Activated CD8-positive, alpha-beta memory T cell treated with anti-CD3 and anti-CD28 coated beads, Interleukin-2, amount 10 ng/mL, durations not matched to agents 7 days and 5 days (primary cell): ENCODE measurements around the gene SALL1. TPM values are rescaled to one million over a fixed set of nuclear protein-coding genes. Genes with fewer than 3 reads are reported as not detected.

Experiments
- ATAC-seq: fragments of 150-1000 bp; cut with Tn5 transposase; one replicate; pipeline ENCODE4 v1.10.0; 2021; ENCODE audit warnings: moderate library complexity
- CTCF ChIA-PET: fragments of 350-600 bp; sonication (Branson Sonifier 250); formaldehyde crosslinking; loops from one replicate; lab custom pipeline; 2021; ENCODE audit warnings: antibody characterized with exemption; lab: Charles Lee
- DNase-seq: peaks from one replicate; pipeline ENCODE4 v3.0.0-alpha.2; 2020
- H3K27ac Mint-ChIP-seq: one replicate; pipeline ENCODE4 v1.8.0; 2021; ENCODE audit warnings: mild to moderate bottlenecking, mixed read lengths
- H3K27me3 Mint-ChIP-seq: one replicate; pipeline ENCODE4 v1.8.0; 2021; ENCODE audit warnings: mixed read lengths
- H3K36me3 Mint-ChIP-seq: one replicate; pipeline ENCODE4 v1.8.0; 2021; ENCODE audit warnings: mild to moderate bottlenecking, mixed read lengths
- H3K4me1 Mint-ChIP-seq: one replicate; pipeline ENCODE4 v1.8.0; 2021; ENCODE audit warnings: mixed read lengths
- H3K4me3 Mint-ChIP-seq: one replicate; pipeline ENCODE4 v1.8.0; 2021; ENCODE audit warnings: mild to moderate bottlenecking, moderate library complexity, mixed read lengths
- H3K9me3 Mint-ChIP-seq: one replicate; pipeline ENCODE4 v1.8.0; 2022; ENCODE audit warnings: low read depth, mixed read lengths
- total RNA-seq, 2 experiments: library from RNA; stranded (reverse); gene quantifications; one replicate each; pipeline ENCODE4 v1.2.3, GENCODE V29; 2021

SALL1 gene
- total RNA-seq, 2 experiments from 2014 or later, result not detected

DNA sequence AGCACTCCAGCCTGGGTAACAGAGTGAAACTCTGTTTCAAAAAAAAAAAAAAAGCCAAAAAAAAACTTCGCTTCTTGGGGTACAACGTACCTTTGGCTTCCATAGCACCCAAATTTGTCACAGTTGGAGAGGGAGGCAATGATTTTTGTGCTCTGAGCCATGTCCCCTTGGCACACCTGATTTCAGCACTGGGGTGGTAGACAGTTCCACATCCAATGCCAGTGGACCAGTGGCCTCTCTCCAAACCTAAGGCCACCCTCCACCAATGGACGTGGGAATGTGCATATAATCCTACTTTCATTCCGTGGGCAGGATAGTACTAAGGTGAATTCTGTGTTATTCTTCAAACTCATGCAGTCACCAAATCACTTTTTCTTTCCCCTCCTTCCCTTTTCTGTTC, 47.5 kb downstream of the SALL1 start:
- no peaks in the 10 kb centered on the region for H3K36me3 Mint-ChIP-seq
- no peaks in the 10 kb centered on the region for H3K27me3 Mint-ChIP-seq
- H3K4me3 Mint-ChIP-seq, result no peak overlapping the region
- no peaks in the 10 kb centered on the region for H3K9me3 Mint-ChIP-seq
- no peak for DNase-seq
- H3K4me1 Mint-ChIP-seq, result no peaks in the 10 kb centered on the region
- ATAC-seq, result no peak
- H3K27ac Mint-ChIP-seq, result no peak overlapping the region
- CTCF ChIA-PET, result no interaction called here

DNA sequence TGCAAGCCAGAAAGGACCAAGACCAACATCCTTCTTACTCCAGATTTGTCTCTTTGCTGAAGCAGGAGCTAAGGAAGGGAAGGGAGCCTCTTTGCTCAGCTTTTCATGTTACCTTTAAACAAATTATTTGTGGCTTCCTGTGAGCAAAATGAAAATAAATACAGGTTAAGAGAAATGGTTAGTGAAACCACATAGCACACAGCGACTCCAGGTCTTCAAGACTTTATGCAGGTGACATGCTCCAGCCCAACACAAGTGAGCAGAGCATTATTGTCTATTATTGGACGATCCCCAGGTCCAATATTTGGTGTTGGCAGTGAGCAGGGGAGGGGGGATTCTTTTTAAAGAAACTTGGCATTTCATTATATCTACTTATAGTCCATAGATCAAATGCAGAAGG, 53.3 kb downstream of the SALL1 start:
- Mint-ChIP-seq H3K4me3 (no peak overlapping the region), H3K27me3 (no peaks in the 10 kb centered on the region), H3K36me3 (no peaks in the 10 kb centered on the region), H3K4me1 (no peaks in the 10 kb centered on the region), H3K9me3 (no peaks in the 10 kb centered on the region), H3K27ac (no peak overlapping the region)
- DNase-seq (no peak), ATAC-seq (no peak)
- CTCF ChIA-PET, result no interaction called here

DNA sequence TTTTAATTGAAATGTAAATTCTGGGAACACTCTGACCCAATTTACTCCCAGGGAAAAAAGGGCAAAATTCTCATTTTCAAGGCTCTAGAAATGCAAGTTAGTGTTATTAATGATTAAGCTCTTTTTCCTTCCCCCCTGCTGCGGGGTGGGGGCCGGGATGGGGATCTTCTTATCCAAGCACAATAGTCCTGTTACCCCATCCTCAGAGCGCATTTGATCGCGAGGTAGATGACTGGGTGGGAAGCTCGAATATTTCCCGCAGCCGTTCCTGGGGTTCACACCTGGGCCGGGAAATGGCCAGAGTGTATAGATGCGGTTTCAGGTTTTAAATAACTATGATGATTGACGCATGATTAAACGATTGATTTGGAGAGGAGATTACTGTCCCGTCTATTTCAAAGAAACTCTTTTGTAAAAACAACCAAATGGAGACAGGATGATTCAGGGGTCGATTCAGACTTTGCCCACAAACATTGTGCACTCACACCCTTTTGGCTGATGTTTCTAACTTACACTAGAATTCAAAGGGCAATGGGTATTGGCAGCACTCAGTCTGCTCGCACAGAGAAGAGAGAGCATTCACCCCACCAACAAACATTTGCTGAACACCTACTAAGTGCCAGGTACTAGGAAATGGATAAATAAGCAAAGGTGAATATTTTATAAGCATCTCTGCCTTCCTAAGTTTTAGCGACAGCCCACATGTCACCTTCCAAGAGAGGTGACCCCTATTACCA, 55.0 kb downstream of the SALL1 start:
- no peak overlapping the region for H3K4me3 Mint-ChIP-seq
- CTCF ChIA-PET, result no interaction called here
- H3K27me3 Mint-ChIP-seq, result no peaks in the 10 kb centered on the region
- no peak overlapping the region for H3K27ac Mint-ChIP-seq
- no peaks in the 10 kb centered on the region for H3K36me3 Mint-ChIP-seq
- no peak for DNase-seq
- no peak for ATAC-seq
- no peaks in the 10 kb centered on the region for H3K9me3 Mint-ChIP-seq
- H3K4me1 Mint-ChIP-seq, result no peaks in the 10 kb centered on the region

DNA sequence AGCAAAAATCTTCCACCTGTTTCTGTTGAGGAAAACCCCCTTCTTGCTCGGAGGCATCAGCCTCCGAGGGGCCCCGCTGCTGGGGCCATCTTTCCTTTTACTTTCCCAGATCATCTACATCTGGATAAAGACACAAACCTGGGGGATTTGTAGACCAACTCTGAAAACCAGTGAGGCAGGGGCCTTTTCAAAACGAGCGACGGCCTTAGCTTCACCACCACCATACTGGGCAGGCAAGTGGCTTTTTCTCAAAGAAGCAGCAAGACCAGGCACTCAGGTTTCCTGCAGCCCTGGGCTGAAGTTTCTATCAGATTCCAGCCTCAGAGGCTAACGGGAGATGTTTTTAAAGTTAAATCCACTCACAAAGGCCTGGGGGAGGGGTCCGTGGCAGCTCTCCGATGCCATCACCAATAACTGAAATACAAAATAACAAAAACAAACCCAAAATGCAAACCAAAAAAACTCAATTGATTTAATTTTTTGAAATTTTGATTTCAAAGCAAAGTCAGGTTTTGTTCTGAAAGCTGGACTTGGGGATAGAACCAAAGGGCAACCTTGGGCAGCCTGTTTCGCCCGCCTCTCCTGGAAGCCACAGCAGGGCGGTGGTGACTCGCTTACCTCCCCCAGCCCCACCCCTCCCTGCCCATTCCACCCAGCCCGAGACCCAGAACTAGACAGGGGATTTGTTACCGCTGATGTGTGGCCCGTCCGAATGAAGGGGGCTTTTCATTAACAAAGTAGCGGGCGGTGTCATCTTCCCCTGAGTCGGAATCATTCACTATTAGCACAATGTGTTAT, 55.8 kb downstream of the SALL1 start:
- Mint-ChIP-seq H3K9me3 (no peaks in the 10 kb centered on the region), H3K27ac (no peak overlapping the region), H3K4me1 (no peaks in the 10 kb centered on the region), H3K4me3 (no peak overlapping the region), H3K27me3 (no peaks in the 10 kb centered on the region), H3K36me3 (no peaks in the 10 kb centered on the region)
- DNase-seq (no peak), ATAC-seq (no peak)
- CTCF ChIA-PET, result no interaction called here

DNA sequence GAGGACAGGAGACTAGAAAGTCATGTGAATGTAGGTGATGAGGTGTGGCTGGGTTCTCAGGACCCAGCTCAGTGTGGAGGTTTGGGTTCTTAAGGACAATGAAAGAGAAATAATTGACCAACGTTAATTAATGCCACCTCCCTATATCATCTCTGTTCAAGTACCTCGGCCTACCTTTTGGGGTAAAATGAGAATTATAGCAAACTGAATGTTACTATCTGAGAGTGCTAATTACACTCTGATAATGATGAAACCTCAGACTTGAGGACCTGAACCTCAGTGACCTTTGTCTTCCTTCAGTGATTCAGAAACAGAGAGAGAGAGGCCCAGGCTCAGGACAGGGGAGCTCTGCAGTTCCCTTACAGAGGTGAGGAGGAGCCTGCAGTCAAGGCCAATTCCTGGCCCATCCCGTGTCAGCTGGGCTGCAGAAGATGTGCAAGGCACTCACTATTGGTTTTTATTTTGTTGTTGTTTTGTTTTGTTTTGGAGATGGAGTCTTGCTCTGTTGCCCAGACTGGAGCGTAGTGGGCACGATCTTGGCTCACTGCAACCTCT, 57.3 kb downstream of the SALL1 start:
- no peak for DNase-seq
- CTCF ChIA-PET, result no interaction called here
- no peaks in the 10 kb centered on the region for H3K27me3 Mint-ChIP-seq
- H3K4me1 Mint-ChIP-seq, result no peaks in the 10 kb centered on the region
- H3K36me3 Mint-ChIP-seq, result no peaks in the 10 kb centered on the region
- H3K4me3 Mint-ChIP-seq, result no peak overlapping the region
- no peak for ATAC-seq
- no peak overlapping the region for H3K27ac Mint-ChIP-seq
- no peaks in the 10 kb centered on the region for H3K9me3 Mint-ChIP-seq
